ENCODE data around the gene ITPRID2.

DNA sequence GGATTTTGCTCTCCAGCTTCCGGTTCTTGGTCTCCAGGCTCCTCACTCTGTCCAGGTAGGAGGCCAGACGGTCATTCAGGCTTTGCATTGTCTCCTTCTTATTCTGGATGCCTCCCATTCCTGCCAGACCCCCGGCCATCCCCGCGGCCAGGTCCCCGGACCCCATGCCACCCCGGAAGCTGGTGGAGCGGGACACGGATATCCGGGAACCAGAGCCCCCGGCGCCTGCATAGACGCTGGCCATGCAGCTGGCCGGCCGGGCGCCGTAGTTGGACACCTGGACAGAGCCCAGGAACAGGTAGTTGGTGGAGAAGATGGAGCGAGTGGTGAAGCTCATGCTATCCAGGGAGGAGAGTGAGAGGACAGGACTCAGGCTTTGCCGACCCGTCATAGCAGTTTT is 70.6 kb downstream of the ITPRID2 start:
- TF ChIP-seq, protein P1, sequence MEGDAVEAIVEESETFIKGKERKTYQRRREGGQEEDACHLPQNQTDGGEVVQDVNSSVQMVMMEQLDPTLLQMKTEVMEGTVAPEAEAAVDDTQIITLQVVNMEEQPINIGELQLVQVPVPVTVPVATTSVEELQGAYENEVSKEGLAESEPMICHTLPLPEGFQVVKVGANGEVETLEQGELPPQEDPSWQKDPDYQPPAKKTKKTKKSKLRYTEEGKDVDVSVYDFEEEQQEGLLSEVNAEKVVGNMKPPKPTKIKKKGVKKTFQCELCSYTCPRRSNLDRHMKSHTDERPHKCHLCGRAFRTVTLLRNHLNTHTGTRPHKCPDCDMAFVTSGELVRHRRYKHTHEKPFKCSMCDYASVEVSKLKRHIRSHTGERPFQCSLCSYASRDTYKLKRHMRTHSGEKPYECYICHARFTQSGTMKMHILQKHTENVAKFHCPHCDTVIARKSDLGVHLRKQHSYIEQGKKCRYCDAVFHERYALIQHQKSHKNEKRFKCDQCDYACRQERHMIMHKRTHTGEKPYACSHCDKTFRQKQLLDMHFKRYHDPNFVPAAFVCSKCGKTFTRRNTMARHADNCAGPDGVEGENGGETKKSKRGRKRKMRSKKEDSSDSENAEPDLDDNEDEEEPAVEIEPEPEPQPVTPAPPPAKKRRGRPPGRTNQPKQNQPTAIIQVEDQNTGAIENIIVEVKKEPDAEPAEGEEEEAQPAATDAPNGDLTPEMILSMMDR (IDR thresholded peaks at IDR 0.05 in 4 of 5, conservative IDR thresholded peaks at IDR 0.05 in 1 of 5), result no peak
- TF ChIP-seq POLR2A (IDR thresholded peaks at IDR 0.05), result no peak
